ENCODE data around the gene CNOT11.

CNOT11 gene

GRCh38 chr2:101300836-101301235 lies 48.1 kb downstream of the CNOT11 start:
- no peak overlapping the region for H3K4me3 ChIP-seq (ENCODE audit: severe bottlenecking)
- no peak for DNase-seq (ENCODE audit: low spot score)
- TF ChIP-seq CTCF (IDR thresholded peaks at IDR 0.05; ENCODE audit: poor library complexity, severe bottlenecking) = no peak
- H3K36me3 ChIP-seq (ENCODE audit: low read depth) = peaks cover 36% of the 10 kb centered on the region
- no peak for ATAC-seq (ENCODE audit: low read depth)
- no peaks in the 10 kb centered on the region for H3K27me3 ChIP-seq (ENCODE audit: insufficient read depth, poor library complexity, severe bottlenecking)
- no peaks in the 10 kb centered on the region for H3K9me3 ChIP-seq (ENCODE audit: severe bottlenecking)
- no peak overlapping the region for H3K27ac ChIP-seq (ENCODE audit: poor library complexity, severe bottlenecking)
- H3K4me1 ChIP-seq (ENCODE audit: insufficient read depth, poor library complexity, severe bottlenecking) = peaks cover 20% of the 10 kb centered on the region

- Histone ChIP-seq H3K4me3 (ENCODE audit: severe bottlenecking) (no peak overlapping the region), H3K27ac (ENCODE audit: poor library complexity, severe bottlenecking) (no peak overlapping the region), H3K36me3 (ENCODE audit: low read depth) (peaks cover 45% of the 10 kb centered on the region), H3K4me1 (ENCODE audit: insufficient read depth, poor library complexity, severe bottlenecking) (peaks cover 25% of the 10 kb centered on the region), H3K9me3 (ENCODE audit: severe bottlenecking) (no peaks in the 10 kb centered on the region), H3K27me3 (ENCODE audit: insufficient read depth, poor library complexity, severe bottlenecking) (no peaks in the 10 kb centered on the region)
- TF ChIP-seq CTCF (IDR thresholded peaks at IDR 0.05; ENCODE audit: poor library complexity, severe bottlenecking) = no peak
- DNase-seq (ENCODE audit: low spot score) (no peak), ATAC-seq (ENCODE audit: low read depth) (no peak)
These were observed 49.3 kb downstream of the CNOT11 start for GRCh38 chr2:101302016-101302415.

- ATAC-seq (ENCODE audit: low read depth) (no peak), DNase-seq (ENCODE audit: low spot score) (no peak)
- no peak for TF ChIP-seq CTCF (IDR thresholded peaks at IDR 0.05; ENCODE audit: poor library complexity, severe bottlenecking)
- Histone ChIP-seq H3K27me3 (ENCODE audit: insufficient read depth, poor library complexity, severe bottlenecking) (no peaks in the 10 kb centered on the region), H3K9me3 (ENCODE audit: severe bottlenecking) (no peaks in the 10 kb centered on the region), H3K36me3 (ENCODE audit: low read depth) (peaks cover 41% of the 10 kb centered on the region), H3K27ac (ENCODE audit: poor library complexity, severe bottlenecking) (no peak overlapping the region), H3K4me3 (ENCODE audit: severe bottlenecking) (no peak overlapping the region), H3K4me1 (ENCODE audit: insufficient read depth, poor library complexity, severe bottlenecking) (peaks cover 25% of the 10 kb centered on the region)
These were observed 51.0 kb downstream of the CNOT11 start for GRCh38 chr2:101303688-101304087.

DNA sequence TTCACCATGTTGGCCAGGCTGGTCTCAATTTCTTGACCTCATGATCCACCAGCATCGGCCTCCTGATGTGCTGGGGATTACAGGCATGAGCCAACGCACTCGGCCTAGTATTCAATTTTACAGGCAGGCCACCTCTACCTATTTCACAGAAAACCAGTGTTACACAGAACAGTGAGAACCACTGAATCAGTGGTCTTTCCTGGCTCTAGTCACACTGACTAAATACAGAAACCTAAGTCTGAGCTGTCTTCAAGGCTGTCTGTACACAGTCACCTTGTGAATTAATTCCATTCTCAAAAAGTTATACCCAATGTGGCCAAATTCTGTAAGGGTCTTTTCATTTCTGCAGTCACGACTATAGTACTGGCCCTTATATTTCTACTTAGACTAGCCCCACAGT lies 52.3 kb downstream of the CNOT11 start:
- H3K27me3 ChIP-seq (ENCODE audit: insufficient read depth, poor library complexity, severe bottlenecking) = no peaks in the 10 kb centered on the region
- TF ChIP-seq CTCF (IDR thresholded peaks at IDR 0.05; ENCODE audit: poor library complexity, severe bottlenecking) = no peak
- no peaks in the 10 kb centered on the region for H3K9me3 ChIP-seq (ENCODE audit: severe bottlenecking)
- H3K4me3 ChIP-seq (ENCODE audit: severe bottlenecking) = no peak overlapping the region
- DNase-seq (ENCODE audit: low spot score) (no peak), ATAC-seq (ENCODE audit: low read depth) (no peak)
- H3K27ac ChIP-seq (ENCODE audit: poor library complexity, severe bottlenecking) = peak overlapping the region; percentile 64
- H3K36me3 ChIP-seq (ENCODE audit: low read depth) = peaks cover 39% of the 10 kb centered on the region
- H3K4me1 ChIP-seq (ENCODE audit: insufficient read depth, poor library complexity, severe bottlenecking) = peaks cover 25% of the 10 kb centered on the region

DNA sequence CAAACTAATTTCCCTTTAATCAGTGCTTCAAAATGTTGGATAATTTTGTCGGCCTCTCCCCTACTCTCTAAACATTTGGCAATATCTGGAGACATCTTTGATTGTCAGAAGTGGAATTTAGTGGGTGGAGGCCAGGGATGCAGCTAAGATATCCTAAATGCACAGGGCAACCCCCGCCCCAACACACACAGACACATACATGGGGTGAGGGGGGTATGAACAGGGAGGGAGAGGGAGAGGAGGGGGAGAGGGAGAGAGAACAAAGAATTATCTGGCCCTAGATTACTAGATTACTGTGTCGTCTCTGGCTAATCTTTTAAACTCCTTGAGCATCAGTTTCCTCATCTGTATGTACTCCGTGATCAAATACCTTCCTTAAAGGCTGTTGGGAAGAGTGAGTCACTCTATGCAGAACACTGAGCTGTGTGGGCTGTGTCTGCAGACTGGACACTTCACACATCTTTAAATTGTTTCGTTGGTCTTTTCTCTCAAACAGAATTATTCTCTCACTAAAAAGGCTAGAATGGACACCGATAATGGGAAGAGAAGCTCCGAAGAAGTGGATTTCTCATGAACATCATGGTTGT lies 52.9 kb downstream of the CNOT11 start:
- peak; percentile 71 for ATAC-seq (ENCODE audit: low read depth)
- H3K27ac ChIP-seq (ENCODE audit: poor library complexity, severe bottlenecking) = peak overlapping the region; percentile 64
- H3K36me3 ChIP-seq (ENCODE audit: low read depth) = peaks cover 39% of the 10 kb centered on the region
- H3K9me3 ChIP-seq (ENCODE audit: severe bottlenecking) = no peaks in the 10 kb centered on the region
- DNase-seq (ENCODE audit: low spot score) = no peak
- TF ChIP-seq CTCF (IDR thresholded peaks at IDR 0.05; ENCODE audit: poor library complexity, severe bottlenecking) = no peak
- H3K4me3 ChIP-seq (ENCODE audit: severe bottlenecking) = peak overlapping the region; percentile 80
- H3K27me3 ChIP-seq (ENCODE audit: insufficient read depth, poor library complexity, severe bottlenecking) = no peaks in the 10 kb centered on the region
- H3K4me1 ChIP-seq (ENCODE audit: insufficient read depth, poor library complexity, severe bottlenecking) = peaks cover 25% of the 10 kb centered on the region

Measured in RWPE2 (cell line).